Measurements from ENCODE around the gene GALNT14.
A peak's percentile ranks its signal among the peaks of the same experiment; 100 is the strongest.
"Not testable (repeated sequence)": the region's sequence is repeated elsewhere in the genome, so short reads cannot be mapped to it uniquely, and the experiment has no call there.

Gene GALNT14, protein sequence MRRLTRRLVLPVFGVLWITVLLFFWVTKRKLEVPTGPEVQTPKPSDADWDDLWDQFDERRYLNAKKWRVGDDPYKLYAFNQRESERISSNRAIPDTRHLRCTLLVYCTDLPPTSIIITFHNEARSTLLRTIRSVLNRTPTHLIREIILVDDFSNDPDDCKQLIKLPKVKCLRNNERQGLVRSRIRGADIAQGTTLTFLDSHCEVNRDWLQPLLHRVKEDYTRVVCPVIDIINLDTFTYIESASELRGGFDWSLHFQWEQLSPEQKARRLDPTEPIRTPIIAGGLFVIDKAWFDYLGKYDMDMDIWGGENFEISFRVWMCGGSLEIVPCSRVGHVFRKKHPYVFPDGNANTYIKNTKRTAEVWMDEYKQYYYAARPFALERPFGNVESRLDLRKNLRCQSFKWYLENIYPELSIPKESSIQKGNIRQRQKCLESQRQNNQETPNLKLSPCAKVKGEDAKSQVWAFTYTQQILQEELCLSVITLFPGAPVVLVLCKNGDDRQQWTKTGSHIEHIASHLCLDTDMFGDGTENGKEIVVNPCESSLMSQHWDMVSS

DNA sequence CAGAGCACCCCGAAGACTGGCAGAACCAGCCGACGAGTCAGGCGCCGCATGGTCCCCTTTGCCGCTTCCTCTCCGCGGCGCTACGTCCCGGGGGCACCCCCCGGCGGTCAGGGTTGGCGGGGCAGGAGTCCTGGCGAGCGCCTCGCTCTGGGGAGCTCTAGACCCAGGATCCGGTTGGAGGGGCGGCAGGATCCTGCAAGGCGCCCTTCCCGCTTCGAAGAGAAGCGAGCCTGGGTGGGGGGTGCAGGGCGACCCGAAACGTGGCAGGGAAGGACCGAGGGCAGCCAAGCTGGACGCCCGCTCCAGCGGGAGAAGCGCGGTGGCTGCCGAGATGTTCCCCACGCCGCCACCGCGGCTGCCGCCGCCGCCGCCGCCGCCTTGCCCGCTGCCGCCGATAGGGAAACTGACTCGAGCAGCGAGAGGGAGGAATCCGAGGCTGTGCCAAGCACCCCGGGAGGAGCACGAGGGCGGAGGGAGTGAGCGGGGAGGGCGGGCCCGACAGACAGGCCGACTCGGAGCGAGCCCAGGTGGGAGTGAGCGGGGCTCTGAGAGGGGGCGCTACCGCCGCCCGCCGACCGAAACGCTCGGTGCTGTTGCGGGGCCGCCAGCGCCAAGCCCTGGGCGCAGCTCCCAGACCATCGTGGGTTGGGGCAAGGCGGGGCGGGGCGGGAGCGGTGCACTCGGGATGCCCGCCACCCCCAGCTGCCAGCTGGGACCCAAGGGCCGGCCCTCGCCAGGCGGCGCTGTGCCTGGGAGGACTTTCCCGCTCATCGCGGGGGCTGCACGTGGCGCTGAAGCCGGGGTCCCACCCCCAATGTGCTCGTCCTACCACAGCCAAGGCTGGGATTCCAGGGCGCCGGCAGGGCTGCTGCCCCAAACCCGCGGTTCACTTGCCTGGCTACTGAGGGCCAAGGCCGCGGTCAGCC, at the start of gene GALNT14:
Gene GALNT14 (minus strand): TSS at position 404 of the 926 bp plus-strand sequence. CDS start 354 bp downstream, at position 50.
- DNase-seq: peak; percentile 77 to 85

DNA sequence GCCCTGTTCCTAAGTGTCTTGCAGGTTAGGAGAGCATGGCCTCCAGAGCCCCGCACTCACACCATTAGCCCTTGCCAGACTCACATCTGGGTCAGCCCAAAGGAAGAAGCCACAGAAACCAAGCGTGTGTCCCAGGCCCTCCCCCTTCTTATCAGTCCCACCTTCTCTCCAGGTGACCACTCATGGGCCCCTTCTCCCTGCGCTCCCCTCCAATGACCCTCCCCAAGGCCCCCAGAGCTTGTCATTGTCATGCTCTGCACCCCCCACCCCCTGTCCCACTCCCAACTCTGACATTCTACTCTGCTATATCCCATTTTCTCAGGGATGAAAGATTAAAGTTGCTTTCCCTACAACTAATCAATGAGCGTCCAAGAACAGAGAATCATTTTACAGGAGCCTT, 48.9 kb upstream of the GALNT14 start:
- DNase-seq: no peak

DNA sequence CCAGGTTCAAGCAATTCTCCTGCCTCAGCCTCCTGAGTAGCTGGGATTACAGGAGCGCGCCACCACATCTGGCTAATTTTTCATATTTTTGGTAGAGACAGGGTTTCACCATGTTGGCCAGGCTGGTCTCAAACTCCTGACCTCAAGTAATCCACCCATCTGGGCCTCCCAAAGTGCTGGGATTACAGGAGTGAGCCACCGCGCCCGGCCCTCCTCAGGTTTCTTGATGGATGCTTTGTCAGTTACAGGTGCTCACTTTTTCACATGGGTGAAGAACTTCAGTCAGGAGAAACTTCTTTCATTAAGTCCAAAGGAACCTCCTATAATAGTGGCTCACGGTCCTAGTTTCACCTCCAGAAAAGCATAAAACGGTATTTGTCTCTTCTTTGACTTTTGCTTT, 45.7 kb upstream of the GALNT14 start:
- not testable (repeated sequence) for DNase-seq

DNA sequence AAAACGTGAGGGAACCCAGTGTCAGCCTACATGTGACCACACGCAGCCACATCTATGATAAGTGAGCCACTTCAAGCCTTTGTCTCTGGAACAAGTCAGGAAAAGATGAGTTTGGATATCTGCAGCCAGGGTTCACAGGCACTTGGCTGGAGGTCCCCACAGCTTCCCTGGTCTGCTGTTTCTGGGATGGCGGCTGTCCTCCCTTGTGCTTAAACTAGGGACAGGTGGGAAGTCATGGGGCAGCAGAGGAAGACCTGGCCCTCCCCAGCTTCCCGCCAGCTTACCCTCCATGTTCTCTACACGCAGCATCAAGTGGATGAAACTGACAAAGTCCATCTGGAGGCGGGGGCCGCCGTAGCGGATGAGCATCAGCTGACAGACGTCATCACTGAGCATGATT, 38.5 kb upstream of the GALNT14 start:
- DNase-seq: peak; percentile 66 to 85

DNA sequence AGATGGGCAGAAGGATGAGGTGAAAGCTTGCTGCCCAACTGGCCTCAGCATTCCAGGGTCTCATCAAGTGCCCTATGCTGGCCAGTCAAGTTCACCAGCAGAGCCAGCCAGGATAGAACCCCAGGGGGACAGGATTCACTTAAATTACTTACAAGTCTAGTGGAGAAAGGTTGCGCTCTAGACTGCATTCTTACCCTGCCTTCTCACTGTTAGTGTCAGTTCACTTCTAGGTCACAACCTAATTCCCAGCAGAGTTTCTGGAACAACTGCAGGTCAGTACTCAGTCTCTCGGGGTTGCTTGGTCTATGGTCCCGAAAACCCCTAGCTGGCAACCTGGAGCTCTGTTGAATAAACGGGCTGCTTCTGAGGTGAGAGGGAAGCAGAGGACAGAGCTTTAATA, 32.9 kb upstream of the GALNT14 start:
- DNase-seq: no peak

DNA sequence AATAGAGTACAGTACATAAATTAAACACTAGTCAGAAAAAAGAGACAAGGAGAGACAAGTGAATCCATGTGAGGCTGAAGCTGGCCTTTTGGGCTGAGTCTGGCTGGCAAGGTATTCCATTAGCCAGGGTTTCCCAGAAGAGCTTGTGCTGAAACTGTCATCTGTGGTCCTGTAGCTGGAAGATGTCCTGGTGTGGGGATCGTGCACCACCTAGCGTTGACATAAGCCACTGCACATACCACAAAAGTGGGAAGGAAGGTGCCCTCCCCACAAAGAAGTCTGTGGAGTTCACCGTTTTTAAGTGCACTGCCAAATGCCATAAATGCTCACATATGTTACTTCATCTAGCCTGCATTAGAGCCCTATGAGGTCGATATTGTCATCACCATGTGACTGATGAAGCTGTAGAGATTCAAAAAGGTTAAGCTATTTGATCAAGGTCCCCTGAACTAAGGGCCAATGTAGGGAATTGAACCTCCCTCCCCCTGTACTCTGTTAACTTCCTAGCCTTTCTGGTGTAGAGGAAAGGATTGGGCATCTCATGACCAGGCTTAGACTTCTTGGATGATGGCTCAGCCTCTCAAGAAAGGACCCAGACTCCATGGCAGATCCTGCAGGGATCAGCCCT, 31.9 kb upstream of the GALNT14 start:
- DNase-seq: peak; percentile 46 to 80

DNA sequence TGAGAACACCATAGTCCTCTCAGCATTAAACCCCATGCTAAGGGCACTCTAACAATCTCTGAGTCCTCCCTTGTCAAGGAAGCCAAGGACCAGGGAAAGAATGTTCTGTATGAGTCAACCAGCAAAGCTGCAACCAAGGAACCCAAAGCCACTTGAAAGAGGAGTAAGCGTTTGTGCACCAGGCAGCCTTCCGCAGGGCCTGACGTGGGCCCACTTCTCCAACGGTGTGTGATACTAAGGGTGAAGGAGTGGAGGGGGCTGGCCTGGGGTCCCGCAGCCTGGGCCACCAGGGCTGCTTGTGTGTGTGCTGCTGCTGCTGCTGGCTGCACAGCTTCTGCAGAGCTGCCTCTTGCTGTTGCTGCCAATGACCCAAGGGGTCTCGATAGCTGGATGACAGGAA, 30.1 kb upstream of the GALNT14 start:
- DNase-seq: no peak

DNA sequence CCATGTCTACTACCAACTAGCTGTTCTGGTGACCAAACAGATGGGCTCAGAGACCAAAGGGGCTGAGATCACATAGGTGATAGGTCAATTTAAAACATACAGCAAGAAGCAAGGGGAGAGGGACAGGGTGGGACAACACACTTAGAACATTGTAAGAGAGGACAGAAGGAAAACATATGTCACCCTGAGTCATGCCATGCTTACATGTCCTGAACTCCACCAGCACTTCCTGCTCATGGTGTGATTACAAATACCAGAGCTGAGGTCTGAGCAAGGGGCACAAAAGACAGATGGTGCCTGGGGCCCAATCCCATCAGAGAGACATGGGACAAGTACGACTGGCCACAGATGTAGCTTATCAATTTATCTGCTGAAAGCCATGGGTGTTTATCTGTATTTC, 28.7 kb upstream of the GALNT14 start:
- no peak for DNase-seq

DNA sequence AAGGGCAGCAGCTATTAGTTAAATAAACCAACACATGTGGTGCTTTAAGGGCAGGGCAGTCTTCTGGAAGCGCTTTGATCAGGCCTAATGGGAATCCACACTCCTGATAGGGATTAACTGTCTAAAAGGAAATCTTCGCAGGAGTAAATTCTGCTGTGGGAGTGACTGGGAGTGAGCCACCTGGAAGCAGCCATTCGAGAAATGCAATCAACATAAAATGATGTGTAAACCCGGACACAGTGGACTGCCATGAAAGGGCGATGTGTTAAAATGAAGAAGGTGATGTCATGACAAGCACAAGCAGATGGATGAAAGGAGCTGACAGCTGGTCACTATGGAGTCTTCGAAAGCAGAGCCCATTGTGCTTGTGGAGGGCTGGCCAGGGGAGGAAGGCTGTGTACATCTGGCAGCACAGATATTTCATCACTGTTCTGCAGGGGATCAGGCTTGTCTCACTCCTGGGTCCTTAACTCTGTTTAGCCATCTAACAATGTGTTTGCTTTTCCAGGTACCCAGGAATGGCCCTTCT, 24.8 kb upstream of the GALNT14 start:
- peak; percentile 74 to 96 for DNase-seq

DNA sequence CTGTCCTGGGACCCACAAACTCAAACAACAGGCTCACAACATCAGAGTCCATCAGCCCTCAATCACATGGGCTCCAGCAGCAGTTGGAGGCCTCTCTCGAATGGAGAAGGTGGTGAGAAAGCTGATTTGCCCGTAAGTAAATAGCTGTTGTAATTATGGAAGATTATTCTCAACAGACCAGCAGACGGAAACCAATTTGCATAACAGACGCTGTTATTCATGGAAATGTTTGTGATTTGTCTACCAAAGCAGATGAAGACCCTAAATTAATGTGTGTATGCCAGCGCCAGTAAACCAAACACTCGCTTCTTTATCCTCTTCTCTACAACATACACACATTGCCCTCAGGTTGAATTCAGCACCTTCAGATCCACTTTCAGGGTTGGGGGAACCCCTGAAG, 23.4 kb upstream of the GALNT14 start:
- no peak for DNase-seq

DNA sequence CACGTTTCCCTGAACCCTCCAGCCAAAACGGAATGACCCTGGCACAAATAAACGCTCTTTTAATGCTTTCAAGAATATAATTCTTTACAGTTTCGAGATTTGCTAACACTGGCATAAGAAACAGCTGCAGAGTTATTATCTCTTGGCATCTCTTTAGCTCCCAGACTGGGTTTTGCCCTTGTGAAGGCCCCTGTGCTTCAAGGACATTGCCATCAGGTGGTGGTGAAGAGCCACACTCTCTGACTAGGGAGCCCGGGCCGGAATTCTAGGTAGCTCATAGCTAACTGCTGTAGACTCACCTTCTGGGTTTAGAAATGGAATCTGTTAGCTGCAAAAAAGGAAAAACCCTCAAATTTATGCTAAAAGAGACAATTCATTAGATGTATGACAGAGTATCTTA, 13.3 kb upstream of the GALNT14 start:
- peak in 1 of 2 experiments; percentile 49 for DNase-seq

DNA sequence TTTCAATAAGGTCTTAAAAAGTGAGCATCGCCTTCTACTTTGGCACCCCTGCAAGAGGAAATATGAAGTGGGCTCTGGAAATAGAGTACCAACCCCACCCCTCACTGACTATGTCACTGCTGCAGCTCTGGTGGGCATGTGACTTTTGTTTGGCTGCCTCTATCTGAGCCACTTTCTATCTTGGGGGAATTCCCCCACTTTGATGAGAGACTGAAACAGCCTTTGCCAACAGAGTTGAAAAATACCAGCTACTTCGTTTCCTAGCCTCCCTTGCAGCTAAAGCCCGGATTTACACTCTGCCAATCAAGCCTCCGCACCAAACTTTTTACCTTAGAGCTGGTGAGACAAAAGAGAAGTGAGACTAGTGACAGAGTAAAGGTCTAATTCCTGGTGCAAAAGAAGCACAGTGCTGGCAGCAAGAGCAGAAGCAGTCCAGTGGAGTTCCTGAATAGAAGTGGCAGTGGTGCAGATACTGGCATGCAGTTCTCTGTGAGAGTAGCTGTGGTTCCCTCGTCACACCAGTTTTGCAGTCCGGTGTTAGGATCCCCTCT, 12.0 kb upstream of the GALNT14 start:
- DNase-seq: no peak

DNA sequence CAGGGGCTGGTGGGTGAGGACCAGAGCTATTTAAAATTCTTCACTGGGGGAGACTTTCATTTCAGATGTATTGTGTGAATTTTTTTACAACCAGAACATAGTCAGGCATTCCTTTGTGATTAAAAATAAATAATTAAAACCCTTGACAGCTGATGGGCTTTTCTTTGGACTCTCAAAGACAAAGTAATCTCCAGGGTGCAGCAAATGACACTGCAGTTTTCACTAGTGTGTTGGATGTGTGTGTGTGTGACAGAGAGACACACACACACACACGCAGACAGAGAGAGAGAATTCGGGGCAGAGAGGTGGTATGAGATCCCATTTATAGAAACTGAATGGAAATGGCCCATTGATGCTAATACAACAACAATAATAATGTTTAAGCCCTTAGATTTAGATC, 10.3 kb upstream of the GALNT14 start:
- no peak for DNase-seq

DNA sequence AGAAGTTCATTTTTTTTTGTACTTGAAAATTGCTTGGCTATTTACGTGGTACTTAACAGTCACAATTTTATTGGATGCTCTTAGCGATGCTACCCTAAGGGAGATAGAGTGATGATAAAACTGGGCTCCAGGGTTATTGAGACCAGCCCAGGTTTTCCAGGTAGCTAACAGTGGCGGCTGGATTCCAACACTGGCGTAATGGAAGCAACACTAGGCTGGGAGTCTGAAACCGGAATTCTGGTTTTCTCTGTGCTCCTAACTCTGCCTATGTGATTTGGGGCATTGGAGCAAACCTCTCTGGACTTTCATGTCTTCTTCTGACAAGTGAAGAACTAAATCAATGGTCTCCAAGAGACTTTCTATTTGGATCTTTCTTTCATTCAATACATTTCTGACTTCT, 9.4 kb upstream of the GALNT14 start:
- no peak for DNase-seq

DNA sequence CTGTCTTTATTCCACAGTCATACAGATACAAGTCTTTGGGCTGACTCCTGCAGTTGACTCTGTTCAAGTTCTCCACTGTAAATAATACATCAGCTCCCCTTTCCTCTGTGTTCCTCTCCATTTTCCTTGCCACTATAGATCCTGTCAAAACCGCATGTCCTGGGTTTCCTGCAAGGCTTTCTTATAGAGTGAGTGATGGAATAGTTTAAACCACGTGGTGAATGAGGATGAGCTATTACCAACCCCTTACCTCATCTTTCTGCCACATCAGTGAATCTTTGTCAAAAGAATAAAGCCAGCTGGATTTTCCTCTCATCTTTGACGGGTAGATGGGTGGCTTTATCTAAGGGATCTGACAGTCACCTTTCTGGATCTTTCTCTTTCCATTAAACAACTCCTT, 3.9 kb upstream of the GALNT14 start:
- DNase-seq: no peak

DNA sequence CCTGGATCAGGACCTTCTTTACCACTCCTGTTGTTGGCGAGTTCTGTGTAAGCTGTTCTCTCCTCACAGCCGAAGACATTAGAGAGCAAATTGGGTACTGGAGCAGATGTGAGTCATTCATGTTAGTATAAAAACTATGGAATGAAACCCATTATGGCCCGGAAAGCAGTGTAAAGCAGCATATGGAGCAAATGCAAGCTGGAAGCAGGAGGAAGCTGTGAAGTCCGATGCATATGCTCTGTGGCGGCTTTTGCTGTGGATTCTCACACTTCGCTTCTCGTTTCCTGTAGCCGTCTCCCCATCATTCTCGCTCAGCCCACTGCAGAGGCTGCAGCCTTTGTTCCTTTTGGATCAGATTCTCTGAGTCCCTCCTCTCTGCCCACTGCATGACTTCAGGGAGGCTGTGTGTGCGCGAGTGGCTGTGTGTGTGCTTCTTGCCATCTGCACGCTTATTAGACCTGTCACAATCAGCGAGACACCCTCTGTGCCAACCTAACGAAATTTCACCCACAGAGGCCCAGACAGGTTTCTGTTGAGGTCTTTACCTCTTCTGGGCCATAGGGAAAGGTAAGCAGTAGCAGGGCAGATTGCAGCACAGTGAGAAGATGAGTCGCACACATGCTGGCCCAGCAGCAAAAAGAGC, 3.3 kb upstream of the GALNT14 start:
- no peak for DNase-seq

DNA sequence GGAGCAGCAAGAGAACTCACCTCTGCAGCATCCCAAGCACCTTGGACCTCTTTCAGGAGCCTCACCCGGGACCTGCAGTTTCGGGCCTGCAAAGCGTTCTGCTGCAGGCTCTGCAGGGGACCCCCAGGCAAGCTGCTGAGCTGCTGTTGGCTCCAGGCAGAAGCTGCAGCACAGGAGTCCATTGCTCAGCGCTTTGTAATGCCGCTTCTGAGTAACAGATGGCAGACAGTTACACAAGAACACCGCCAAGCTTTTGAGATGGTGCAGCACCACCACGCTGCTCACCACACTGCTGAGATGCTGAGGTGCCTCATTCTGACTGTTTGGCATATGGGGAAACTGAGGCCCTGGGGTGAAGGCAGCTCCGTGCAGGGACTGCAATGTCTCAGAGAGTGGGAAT, 1.9 kb upstream of the GALNT14 start:
- DNase-seq: peak; percentile 51 to 72

DNA sequence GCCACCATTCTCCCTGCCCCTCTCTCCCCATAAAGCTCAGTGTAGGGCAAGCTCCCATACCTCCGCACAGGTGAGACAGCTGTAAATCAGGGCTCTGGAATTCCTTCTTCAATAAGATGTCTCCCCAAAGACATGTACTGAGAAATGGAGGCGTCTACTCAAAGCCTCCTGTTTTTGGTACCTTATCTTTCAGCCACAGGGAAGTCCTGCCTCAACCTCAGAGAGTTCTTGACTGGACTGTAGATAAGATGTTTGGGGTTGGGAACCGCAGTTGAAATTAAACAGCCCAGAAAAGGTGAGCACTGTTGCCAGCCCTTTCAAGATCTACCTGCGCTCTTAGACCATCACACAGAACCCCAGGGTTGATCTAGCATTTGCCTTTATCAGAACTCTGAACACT, 1.4 kb upstream of the GALNT14 start:
- DNase-seq: no peak

DNA sequence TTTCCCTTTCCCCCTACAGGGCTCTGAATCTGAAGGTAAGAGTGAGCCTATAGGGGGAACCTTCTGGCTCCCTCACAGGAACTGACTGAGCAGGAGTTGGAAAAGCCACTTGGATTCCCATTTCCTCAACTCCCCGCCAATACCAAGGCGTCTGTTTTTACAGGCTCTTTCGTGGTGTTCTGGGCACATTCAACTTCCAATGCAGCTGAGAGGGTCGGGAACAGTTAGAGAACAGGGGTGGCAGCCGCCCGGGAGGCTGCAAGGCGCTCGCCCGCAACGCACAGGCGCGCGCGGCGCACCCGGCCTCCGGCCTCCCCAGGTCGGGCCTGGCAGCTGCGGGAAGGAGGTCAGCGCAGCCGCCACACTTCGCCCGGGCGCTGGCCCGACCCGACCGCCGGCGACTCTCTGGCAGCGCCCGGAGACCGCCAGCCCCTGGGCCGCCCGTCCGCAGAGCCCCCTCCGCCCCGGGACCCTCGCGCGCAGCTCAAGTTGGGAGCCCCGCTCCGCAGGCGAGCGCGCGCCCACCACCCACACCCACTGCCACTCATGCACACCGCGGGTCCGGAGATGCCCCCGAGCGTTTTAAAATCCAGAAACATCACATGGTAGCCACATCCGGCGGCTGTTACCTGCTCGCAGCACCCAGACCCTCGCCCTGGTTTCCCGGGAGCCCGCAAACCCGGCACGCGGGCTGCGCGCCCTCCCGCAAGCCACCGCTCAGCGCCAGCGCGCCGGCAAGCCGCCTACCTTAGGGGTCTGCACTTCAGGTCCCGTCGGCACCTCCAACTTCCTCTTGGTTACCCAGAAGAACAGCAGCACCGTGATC, 816 bp downstream of the GALNT14 start:
- peak in 1 of 2 experiments; percentile 64 for DNase-seq

DNA sequence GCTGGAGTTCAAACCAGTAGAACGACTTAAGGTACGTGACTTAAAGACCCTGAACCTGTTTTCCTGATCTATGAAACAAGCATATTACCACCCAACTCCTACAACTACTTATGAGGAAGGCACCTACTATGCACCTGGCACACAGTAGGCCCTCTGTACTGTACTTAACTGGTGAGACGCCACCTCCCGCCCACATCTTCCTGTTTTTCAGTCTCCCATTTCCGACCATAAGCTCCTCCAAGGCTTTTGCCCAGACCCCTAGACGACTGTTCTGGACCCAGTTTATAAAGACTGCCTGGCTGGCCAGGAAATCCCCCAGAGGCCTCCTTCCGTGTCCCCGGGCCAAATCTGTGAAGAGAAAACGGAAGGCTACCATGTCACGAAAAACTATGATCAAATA, 1.5 kb downstream of the GALNT14 start:
- no peak for DNase-seq

DNA sequence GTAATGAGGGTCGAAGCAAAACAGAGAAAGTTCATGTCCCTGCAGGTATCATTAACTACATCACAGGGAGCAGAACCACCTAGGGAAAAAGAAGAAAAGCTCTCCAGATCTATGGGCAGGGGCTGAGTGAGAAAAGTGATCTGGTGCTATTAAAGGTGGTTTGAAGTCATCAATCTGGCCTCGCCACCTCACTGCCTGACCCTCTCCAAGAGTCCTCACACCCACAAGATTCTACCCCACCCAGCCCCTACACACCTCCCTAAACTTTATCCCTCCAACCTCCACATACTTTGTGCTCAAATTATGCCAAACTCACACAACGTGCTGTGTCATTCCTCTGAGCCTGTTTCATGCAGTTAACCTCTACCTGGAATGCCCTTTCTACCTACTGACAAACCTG, 2.2 kb downstream of the GALNT14 start:
- DNase-seq: no peak
